ENCODE data around the gene PLCE1.

Gene PLCE1

GRCh38 chr10:94025806-94026205 is 32.1 kb downstream of the PLCE1 start:
- DNase-seq: no peak

GRCh38 chr10:94027197-94027596 is 33.5 kb downstream of the PLCE1 start:
- no peak for DNase-seq

GRCh38 chr10:94029955-94030354 is 36.2 kb downstream of the PLCE1 start:
- DNase-seq: no peak

GRCh38 chr10:94035982-94036765 is 42.4 kb downstream of the PLCE1 start:
- DNase-seq: no peak

- DNase-seq: no peak
Measured at GRCh38 chr10:94036766-94037033, 43.0 kb downstream of the PLCE1 start.

GRCh38 chr10:94037286-94037685 is 43.6 kb downstream of the PLCE1 start:
- DNase-seq: no peak

- DNase-seq: no peak
Measured at GRCh38 chr10:94038024-94038423, 44.3 kb downstream of the PLCE1 start.

GRCh38 chr10:94041206-94041605 is 47.5 kb downstream of the PLCE1 start:
- DNase-seq: no peak

GRCh38 chr10:94042001-94042833 is 48.5 kb downstream of the PLCE1 start:
- no peak for DNase-seq

GRCh38 chr10:94042834-94043175 is 49.1 kb downstream of the PLCE1 start:
- no peak for DNase-seq
